HG02610 (cell line): ENCODE results near the gene DAZAP1.
"Not testable (repeated sequence)": the region's sequence is repeated elsewhere in the genome, so short reads cannot be mapped to it uniquely, and the experiment has no call there.

Source experiments
- ATAC-seq: cut with Tn5 transposase; IDR thresholded peaks from one replicate; pipeline ENCODE4 v1.9.1; 2021; ENCODE audit warnings: mild to moderate bottlenecking, moderate library complexity; ENCODE audit not compliant: unreplicated experiment

The DAZAP1 gene

GRCh38 chr19:1409204-1410005, 2.0 kb downstream of the DAZAP1 start:
- no peak for ATAC-seq

DNA sequence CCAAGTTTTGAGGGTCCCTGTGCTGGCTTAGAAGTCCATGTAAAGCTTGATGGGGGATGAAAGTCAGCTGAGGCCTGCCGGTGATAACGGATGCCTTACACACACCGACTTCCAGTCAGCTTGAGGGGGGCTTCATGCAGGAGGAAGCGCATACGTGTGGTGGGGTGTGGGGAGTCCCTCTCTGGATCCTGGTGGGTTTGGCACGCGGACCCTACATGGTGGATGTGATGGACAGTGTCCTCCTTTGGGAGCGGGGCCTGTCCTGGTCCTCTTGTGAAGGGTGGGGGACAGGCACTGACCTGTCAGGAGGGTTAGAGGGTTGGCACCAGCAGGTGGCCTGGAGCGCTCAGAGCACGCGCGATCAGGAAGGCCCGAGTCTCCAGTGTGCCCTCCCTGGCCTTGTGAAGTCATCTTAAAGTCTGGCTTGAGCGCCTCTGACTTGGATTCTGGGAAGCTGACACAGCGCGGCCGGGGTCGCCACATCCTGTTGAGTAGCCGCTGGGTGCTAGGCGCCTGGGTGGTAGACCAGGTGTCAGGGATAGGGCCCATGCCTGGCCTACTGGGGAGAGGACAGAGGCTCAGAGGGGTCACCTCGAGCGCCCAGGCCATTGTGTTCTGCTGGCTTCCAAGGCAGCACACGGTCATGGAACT, 2.9 kb downstream of the DAZAP1 start:
- no peak for ATAC-seq

- no peak for ATAC-seq
Observed at GRCh38 chr19:1410789-1411188, 3.4 kb downstream of the DAZAP1 start.

DNA sequence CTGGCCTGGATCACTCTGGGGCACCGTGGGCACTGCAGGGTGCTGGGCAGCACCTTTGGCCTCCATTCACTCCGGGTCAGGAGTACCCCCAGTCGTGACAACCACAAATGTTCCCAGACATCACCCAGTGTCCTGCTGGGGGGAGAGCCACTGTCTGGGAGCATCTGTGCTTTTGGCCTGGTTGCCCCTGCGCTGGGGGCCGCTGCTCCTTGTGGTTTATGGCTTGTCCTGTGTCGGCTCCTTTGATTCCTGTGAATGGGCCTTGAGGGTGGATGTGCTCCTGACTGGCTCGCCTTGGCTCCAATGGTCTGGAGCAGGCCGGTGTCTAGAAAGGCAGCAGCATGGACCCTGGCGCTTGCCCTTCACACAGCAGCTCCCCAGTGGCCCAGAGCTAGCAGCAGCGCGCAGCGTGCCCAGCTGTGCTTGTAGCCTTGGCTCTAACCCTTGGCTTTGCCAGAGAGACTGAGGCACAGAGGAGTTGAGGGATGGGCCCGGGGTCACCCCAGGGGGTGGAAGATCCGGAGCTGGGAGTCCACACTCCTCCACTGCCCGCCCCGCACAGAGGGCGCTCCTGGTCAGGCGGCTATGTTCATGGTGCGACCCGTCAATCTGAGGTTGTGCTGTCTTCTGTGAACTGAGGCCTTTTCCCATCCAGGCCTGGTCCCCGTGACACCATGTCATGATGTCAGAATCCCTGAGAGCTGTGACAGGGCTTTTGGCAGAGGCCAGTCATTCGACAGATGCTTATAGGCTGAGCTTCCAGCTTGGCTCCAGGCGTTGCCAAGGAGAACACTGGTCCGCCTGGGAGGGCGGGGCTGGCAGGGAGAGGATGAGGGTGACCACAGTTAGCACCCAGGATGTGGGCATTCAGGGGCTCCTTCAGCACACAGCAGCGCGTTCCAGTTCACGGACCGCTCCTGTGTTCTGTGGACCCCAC, 4.1 kb downstream of the DAZAP1 start:
- ATAC-seq: no peak

DNA sequence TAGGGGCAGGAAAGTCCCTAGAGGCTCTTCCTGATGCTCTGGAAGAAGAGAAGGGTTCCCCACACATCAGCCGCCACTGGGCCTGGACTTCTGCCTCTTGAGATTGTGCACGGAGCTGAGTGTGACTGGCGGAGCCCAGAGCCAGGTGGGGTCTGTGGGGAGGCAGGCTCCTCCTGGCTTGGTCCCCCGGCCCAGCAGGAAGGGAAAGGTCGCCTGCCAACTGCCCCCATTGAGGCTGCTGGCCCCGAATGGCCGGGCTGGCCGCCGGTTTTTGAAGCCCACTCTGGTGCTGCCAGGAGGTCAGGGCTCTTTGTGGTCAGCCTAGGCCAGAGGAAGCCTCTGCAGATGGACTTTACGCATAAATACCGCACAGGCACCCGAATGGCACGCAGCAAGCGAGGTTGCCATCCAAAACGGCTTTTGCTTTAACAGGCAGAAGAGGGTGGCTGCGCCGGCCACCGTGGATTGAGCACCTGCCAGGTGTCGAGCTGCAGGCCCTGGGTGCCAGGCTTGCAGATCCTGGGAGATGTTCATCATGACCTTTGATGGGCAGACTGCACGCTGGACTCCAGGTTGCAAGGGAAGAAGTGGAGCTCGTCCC, 5.0 kb downstream of the DAZAP1 start:
- no peak for ATAC-seq

- ATAC-seq: no peak
Observed at GRCh38 chr19:1412995-1413800, 5.8 kb downstream of the DAZAP1 start.

GRCh38 chr19:1416014-1416841, 8.8 kb downstream of the DAZAP1 start:
- ATAC-seq: no peak

DNA sequence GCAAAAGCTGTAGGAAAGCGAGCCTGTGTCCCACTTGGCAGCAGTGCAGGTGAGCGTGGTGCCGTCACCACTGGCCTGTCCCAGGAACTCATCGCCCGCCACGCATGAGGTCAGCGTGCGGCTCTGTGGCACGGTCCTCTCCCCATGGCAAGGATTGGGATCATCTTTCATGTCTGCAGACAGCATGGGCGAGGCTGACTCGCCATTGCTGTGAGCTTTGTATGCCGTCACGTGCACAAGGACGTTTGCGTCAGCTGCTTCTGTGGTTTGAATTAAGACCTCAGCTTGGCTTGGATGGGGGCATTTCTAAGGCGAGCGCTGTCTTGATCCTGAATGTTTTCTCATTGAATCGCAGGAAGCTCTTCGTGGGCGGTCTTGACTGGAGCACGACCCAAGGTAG, 9.8 kb downstream of the DAZAP1 start:
- no peak for ATAC-seq

GRCh38 chr19:1417681-1418495, 10.5 kb downstream of the DAZAP1 start:
- ATAC-seq: no peak

DNA sequence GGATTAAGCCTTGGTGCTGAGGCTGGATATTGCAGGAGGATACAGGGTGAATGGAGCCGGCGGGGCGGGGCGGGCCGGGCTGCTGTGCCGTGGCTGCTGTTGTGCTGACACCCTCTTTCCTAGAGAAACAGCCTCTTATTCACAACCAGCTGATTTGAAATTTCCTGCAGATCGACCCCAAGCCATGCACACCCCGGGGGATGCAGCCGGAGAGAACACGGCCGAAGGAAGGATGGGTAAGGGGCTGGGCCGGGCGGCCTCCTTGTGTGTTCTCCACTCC, 11.1 kb downstream of the DAZAP1 start:
- ATAC-seq: no peak

DNA sequence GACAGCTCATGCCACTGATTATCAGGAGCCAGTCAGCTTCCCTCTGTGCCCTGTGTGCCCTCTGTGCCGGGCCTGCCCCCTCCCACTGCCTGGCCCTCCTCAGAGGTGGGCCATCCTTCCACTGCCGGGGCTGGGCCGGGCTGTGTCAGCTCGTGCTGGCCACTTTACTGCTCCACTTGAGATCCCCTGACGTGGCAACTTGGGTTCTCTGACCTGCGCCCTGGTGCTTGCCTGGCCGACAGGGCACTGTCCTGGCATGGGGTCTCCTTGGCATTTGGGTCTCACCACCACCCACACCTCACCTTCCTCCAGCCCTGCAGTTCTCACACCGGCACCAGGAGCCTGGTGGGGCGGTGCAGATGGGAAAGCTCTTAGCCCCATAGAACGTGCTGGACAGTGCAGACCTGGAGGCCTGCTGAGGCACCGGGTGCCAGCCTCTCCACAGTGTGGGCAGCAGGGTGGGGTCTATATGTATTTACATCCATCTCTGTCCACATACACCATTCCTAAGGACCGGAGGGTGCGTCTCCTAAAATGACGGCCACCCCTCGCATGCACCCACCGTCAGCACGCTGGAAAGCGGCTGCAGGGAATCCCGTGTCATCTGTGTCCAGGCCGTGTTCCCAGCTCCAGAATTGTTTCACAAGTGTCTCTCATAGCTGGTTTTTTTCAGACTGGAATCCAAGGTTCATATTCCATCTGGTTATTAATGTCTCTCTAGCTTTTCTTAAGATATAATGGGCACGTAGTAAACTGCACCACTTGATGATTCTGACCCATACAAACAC, 11.8 kb downstream of the DAZAP1 start:
- ATAC-seq: no peak

DNA sequence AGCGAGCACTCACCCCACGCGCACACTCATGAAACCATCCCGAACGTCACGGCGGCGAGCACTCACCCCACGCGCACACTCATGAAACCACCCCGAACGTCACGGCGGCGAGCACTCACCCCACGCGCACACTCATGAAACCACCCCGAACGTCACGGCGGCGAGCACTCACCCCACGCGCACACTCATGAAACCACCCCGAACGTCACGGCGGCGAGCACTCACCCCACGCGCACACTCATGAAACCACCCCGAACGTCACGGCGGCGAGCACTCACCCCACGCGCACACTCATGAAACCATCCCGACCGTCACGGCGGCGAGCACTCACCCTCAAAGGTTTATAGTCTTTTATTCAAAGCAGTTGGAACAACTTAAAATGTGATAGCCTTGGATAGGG, 12.7 kb downstream of the DAZAP1 start:
- ATAC-seq: not testable (repeated sequence)

GRCh38 chr19:1420590-1420989, 13.2 kb downstream of the DAZAP1 start:
- no peak for ATAC-seq

DNA sequence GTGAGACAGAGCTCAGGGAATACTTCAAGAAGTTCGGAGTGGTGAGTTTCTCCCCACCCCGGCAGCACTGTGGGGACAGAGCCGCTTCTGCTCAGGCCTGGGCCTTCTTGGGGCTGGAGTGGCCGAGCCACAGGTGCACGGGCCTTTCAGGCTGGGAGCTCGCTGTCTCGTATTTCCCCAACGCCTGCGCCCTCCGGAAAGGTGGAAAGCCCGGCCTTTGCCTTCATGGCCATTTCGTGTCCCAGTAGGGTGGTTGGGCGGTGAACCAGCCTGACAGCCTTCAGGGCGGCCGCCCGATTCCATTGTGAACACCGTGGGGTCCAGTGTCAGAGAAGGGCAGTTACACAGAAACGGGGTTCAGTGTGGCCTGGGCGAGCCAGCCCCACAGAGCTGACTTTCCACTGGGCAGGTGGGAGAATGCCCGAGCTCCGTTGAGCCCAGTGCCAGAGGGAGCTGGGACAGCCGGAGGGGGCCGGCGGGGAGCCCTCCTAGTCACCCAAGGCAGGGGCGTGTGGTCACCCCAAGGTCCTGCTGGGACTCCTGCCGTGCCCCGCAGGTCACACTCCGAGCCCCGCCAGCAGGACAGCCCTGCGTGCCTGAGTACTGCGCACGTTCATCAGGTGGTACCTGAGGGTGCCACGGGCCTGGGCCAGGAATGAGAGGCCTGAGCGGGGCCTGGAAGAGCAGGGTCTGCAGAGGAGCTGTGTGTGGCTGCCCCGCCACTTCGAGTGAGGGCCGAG, 14.0 kb downstream of the DAZAP1 start:
- ATAC-seq: no peak

DNA sequence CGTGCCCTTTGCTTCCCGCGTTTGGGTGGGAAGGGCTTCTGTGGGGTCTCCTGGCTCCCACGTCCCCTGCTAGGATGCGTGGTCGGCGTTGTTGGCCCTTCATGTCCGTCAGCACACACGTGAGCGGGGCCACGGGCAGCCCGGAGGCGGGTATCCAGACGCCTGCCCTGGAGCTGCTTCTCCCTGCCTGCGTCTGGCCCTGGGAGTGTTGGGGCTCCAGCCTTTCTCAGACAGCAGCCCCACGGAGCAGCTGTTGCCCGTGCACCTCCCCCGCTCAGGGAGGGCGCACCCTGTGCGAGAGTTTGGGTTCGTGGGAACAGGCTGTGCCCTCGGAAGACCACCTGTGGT, 14.5 kb downstream of the DAZAP1 start:
- ATAC-seq: no peak

GRCh38 chr19:1422360-1422759, 15.0 kb downstream of the DAZAP1 start:
- no peak for ATAC-seq

- ATAC-seq: no peak
Observed at GRCh38 chr19:1422943-1423342, 15.6 kb downstream of the DAZAP1 start.
